ENCODE measurements around the gene KCNB1. TPM values are rescaled to one million over a fixed set of nuclear protein-coding genes. Genes with fewer than 3 reads are reported as not detected.

KCNB1 gene
- total RNA-seq, 1 experiment from 2014 or later = 0.68 TPM

- Histone ChIP-seq H2BK20ac (ENCODE audit: low read depth, low read length, poor library complexity, severe bottlenecking) (no peak overlapping the region), H4K8ac (replicated peaks; ENCODE audit: insufficient read length, low read depth, low read length) (no peak overlapping the region), H2AFZ (ENCODE audit: low read length) (no peak overlapping the region), H4K91ac (ENCODE audit: insufficient read length, low read depth, low read length) (no peak overlapping the region), H3K4ac (ENCODE audit: low read depth, low read length) (no peak overlapping the region), H3K9me3 (ENCODE audit: control insufficient read depth, low read depth, low read length) (no peaks in the 10 kb centered on the region), H3K27ac (ENCODE audit: insufficient read length, low read depth, low read length) (no peak overlapping the region), H3K79me1 (ENCODE audit: insufficient read depth, low read depth, low read length, poor library complexity, severe bottlenecking) (no peaks in the 10 kb centered on the region), H2BK120ac (ENCODE audit: low read depth, low read length, poor library complexity, severe bottlenecking) (no peak overlapping the region), H3K4me2 (ENCODE audit: insufficient read depth, insufficient read length, low read length) (no peak overlapping the region), H2BK5ac (ENCODE audit: insufficient read length, low read length) (no peak overlapping the region), H2BK12ac (ENCODE audit: insufficient read length, low read depth, low read length) (no peak overlapping the region), H3K18ac (ENCODE audit: insufficient read length, low read depth, low read length) (no peak overlapping the region), H3K23me2 (ENCODE audit: insufficient read length, low read depth, low read length, poor library complexity, severe bottlenecking) (no peaks in the 10 kb centered on the region), H3K79me2 (ENCODE audit: insufficient read depth, low read length) (no peaks in the 10 kb centered on the region), H4K5ac (ENCODE audit: insufficient read length, low read depth, low read length) (no peak overlapping the region), H3K27me3 (ENCODE audit: insufficient read depth, low read length) (no peaks in the 10 kb centered on the region), H2BK15ac (ENCODE audit: low read depth, low read length) (no peak overlapping the region), H3T11ph (ENCODE audit: low read length) (no peak overlapping the region), H3K4me1 (ENCODE audit: insufficient read depth, low read length) (no peaks in the 10 kb centered on the region), H3K23ac (ENCODE audit: insufficient read length, low read depth, low read length) (no peak overlapping the region), H3K14ac (ENCODE audit: insufficient read depth, low read length) (no peak overlapping the region), H2AK5ac (ENCODE audit: insufficient read length, low read length) (no peak overlapping the region), H3K9ac (ENCODE audit: extremely low read depth, insufficient read length, low read length) (no peak overlapping the region), H4K20me1 (ENCODE audit: control insufficient read depth, insufficient read depth, insufficient read length) (no peaks in the 10 kb centered on the region), H3K56ac (ENCODE audit: insufficient read length, low read depth, low read length) (no peak overlapping the region)
- H3K27ac Mint-ChIP-seq = no peak overlapping the region
- no peaks in the 10 kb centered on the region for H3K36me3 Mint-ChIP-seq (ENCODE audit: insufficient read depth in 1 of 3, low read depth in 3 of 3)
- H3K4me1 Mint-ChIP-seq = peaks cover 0 to 3% of the 10 kb centered on the region in 2 experiments; a peak in 2 of 4 replicates
- H3K27me3 Mint-ChIP-seq (ENCODE audit: low read depth) = peaks cover 7% of the 10 kb centered on the region
- no CpG with 5 or more reads among the region's 7 CpGs for WGBS (ENCODE audit: extremely low coverage, insufficient read length, low lambda C conversion rate)
- DNase-seq = no peak
- no peak overlapping the region for H3K4me3 Mint-ChIP-seq
- no peaks in the 10 kb centered on the region for H3K9me3 Mint-ChIP-seq
- TF ChIP-seq CTCF (conservative IDR thresholded peaks at IDR 0.05) = no peak
Observed at GRCh38 chr20:49418809-49419208, 63.7 kb downstream of the KCNB1 start.

Measured in H9 (cell line).